SU-DHL-6 (cell line): Measurements from ENCODE around the gene JMJD7.

Experiments used
- CTCF ChIP-seq: fragments of 200-600 bp; sonication (generic); IDR thresholded peaks from one replicate; pipeline ENCODE4 v1.5.1; 2017; ENCODE audit warnings: antibody characterized with exemption, mild to moderate bottlenecking, low read length, moderate library complexity; ENCODE audit not compliant: insufficient read depth, poor library complexity, severe bottlenecking
- EZH2phosphoT487 ChIP-seq: fragments of 200-600 bp; sonication (generic), shearing (Covaris generic); conservative IDR thresholded peaks from 2 replicates; pipeline ENCODE4 v1.6.1; 2018; ENCODE audit warnings: mild to moderate bottlenecking, antibody characterized with exemption, low read length, moderate library complexity, mixed read lengths

- TF ChIP-seq CTCF (no peak), EZH2phosphoT487 (no peak)
Measured at GRCh38 chr15:41840673-41841072, 12.8 kb downstream of the JMJD7 start.
